Measurements from ENCODE around the gene ARHGEF9.

- TF ChIP-seq POLR2A (IDR thresholded peaks at IDR 0.05), result no peak
- TF ChIP-seq EP300 (IDR thresholded peaks at IDR 0.05), result no peak
- TF ChIP-seq CTCF (IDR thresholded peaks at IDR 0.05), result no peak
Measured at GRCh38 chrX:63782515-63782914, 2.5 kb downstream of the ARHGEF9 start.

All from stomach (tissue), 4 donors.